HepG2 (cell line): ENCODE data around the gene ILKAP. TPM values are rescaled to one million over a fixed set of nuclear protein-coding genes. Genes with fewer than 3 reads are reported as not detected.

Source experiments
- ATAC-seq: fragments of 200-7000 bp; cut with Tn5 transposase; 3 replicates; pipeline ENCODE4 v1.9.1; 2020; ENCODE audit warnings: mild to moderate bottlenecking, moderate library complexity
- BruUV-seq: library from RNA; stranded (reverse); fragments of 400-500 nt; replicated peaks from 2 replicates; lab custom pipeline; 2021; lab: Mats Ljungman, UMichigan
- CTCF ChIA-PET: fragments of 300-600 bp; formaldehyde crosslinking; extraction: SDS; loops from one replicate; lab custom pipeline; 2021; ENCODE audit warnings: low total read pairs, inconsistent platforms, low intra/inter-chr PET ratio; lab: Yijun Ruan, JAX
- POLR2A ChIA-PET: fragments of 350-600 bp; sonication (Branson Sonifier 250); formaldehyde crosslinking; loops from one replicate; lab custom pipeline; 2020; ENCODE audit warnings: antibody characterized with exemption, inconsistent platforms; lab: Yijun Ruan, JAX
- DNase-seq: peaks from one replicate; pipeline ENCODE4 v3.0.0-alpha.2; 2015; ENCODE audit warnings: low spot score
- FAIRE-seq: peaks from 3 replicates; lab custom pipeline; 2011; peaks lifted over from hg19 to GRCh38; lab: Jason Lieb, UNC
- H2AFZ ChIP-seq: one replicate; pipeline ENCODE4 v1.6.1; 2011; ENCODE audit warnings: low read length, inconsistent platforms
- H3K27ac ChIP-seq: fragments of 300-600 bp; 3 replicates; pipeline ENCODE4 v1.8.0; 2011; ENCODE audit warnings: mixed run types, mild to moderate bottlenecking, mixed read lengths, low read length, inconsistent platforms; ENCODE audit not compliant: insufficient read depth; ENCODE audit errors: extremely low read length
- H3K27me3 ChIP-seq, 2 experiments: fragments of 200-600 bp in 1 of 2; 2 replicates in 1 of 2; 3 replicates in 1 of 2; pipeline versions ENCODE4 v1.6.0 to v1.8.0; 2011; ENCODE audit warnings: low read length in 2 of 2, mild to moderate bottlenecking in 2 of 2, moderate library complexity in 2 of 2, inconsistent platforms in 1 of 2; ENCODE audit not compliant: insufficient read depth in 2 of 2, control insufficient read depth in 1 of 2
- H3K36me3 ChIP-seq, 2 experiments: fragments of 200-600 bp in 1 of 2; replicated peaks in 1 of 2; 2 replicates in 1 of 2; 3 replicates in 1 of 2; pipeline versions ENCODE4 v1.5.1 to v1.8.0; 2011; ENCODE audit warnings: low read length in 2 of 2, inconsistent platforms in 1 of 2; ENCODE audit not compliant: insufficient read depth in 2 of 2, control insufficient read depth in 1 of 2
- H3K4me1 ChIP-seq: 2 replicates; pipeline ENCODE4 v1.5.1; 2012; ENCODE audit warnings: low read length, inconsistent platforms; ENCODE audit not compliant: insufficient read depth
- H3K4me2 ChIP-seq: 2 replicates; pipeline ENCODE4 v1.6.0; 2011; ENCODE audit warnings: low read depth, low read length, inconsistent platforms
- H3K4me3 ChIP-seq, 3 experiments: fragments of 200-600 bp in 1 of 3; sonication (generic), shearing (Covaris generic) in 1 of 3; replicated peaks in 1 of 3; 2 replicates each; pipeline ENCODE4 v1.5.1; 2011 to 2016; ENCODE audit warnings: low read length in 3 of 3, inconsistent platforms in 2 of 3, low read depth in 2 of 3, mild to moderate bottlenecking in 2 of 3, control low read depth in 1 of 3, mixed read lengths in 1 of 3; ENCODE audit not compliant: insufficient read depth in 1 of 3
- H3K79me2 ChIP-seq: one replicate; pipeline ENCODE4 v1.6.1; 2011; ENCODE audit warnings: low read length, inconsistent platforms; ENCODE audit not compliant: insufficient read depth
- H3K9ac ChIP-seq: 2 replicates; pipeline ENCODE4 v1.6.0; 2011; ENCODE audit warnings: mild to moderate bottlenecking, low read depth, low read length, inconsistent platforms; ENCODE audit not compliant: insufficient read depth
- H3K9me3 ChIP-seq: 2 replicates; pipeline ENCODE4 v1.5.1; 2012; ENCODE audit warnings: mild to moderate bottlenecking, low read length
- H4K20me1 ChIP-seq: 2 replicates; pipeline ENCODE4 v1.6.0; 2011; ENCODE audit warnings: inconsistent platforms, mild to moderate bottlenecking, low read length, moderate library complexity; ENCODE audit not compliant: insufficient read depth
- EED ChIP-seq: sonication (generic); formaldehyde crosslinking; IDR thresholded peaks from 2 replicates; pipeline ENCODE4 v1.5.0; 2020; ENCODE audit warnings: mild to moderate bottlenecking, missing genetic modification reagents
- HES4 ChIP-seq: sonication (generic); formaldehyde crosslinking; IDR thresholded peaks from 2 replicates; pipeline ENCODE4 v1.9.0; 2021; ENCODE audit warnings: mild to moderate bottlenecking, missing genetic modification reagents, borderline replicate concordance
- POGK ChIP-seq: sonication (generic); formaldehyde crosslinking; conservative IDR thresholded peaks from 2 replicates; pipeline ENCODE4 v1.8.0; 2022; ENCODE audit warnings: mild to moderate bottlenecking, moderate library complexity, missing genetic modification reagents
- SIX1 ChIP-seq: sonication (generic); formaldehyde crosslinking; IDR thresholded peaks from 2 replicates; pipeline ENCODE4 v1.4.0; 2020; ENCODE audit warnings: missing genetic modification reagents, borderline replicate concordance
- ZBTB38 ChIP-seq: sonication (generic); formaldehyde crosslinking; IDR thresholded peaks from 2 replicates; pipeline ENCODE4 v1.5.1; 2020; ENCODE audit warnings: mild to moderate bottlenecking, missing genetic modification reagents
- ZFP36 ChIP-seq: fragments of 150-350 bp; IDR thresholded peaks from 2 replicates; pipeline ENCODE4 v1.6.1; 2018; ENCODE audit warnings: borderline replicate concordance, low read length, low read depth; ENCODE audit not compliant: partially characterized antibody
- ZNF687 ChIP-seq: sonication (generic); formaldehyde crosslinking; IDR thresholded peaks from 2 replicates; pipeline ENCODE4 v1.5.1; 2020; ENCODE audit warnings: mild to moderate bottlenecking, missing genetic modification reagents, moderate library complexity
- ZNF768 ChIP-seq: sonication (generic); formaldehyde crosslinking; IDR thresholded peaks from 2 replicates; pipeline ENCODE4 v1.4.0; 2020; ENCODE audit warnings: missing genetic modification reagents
- WGBS: methylation state at CpG from one replicate; pipeline ENCODE4 v1.1.6; 2017; ENCODE audit warnings: low lambda C conversion rate; 5-methylcytosine and 5-hydroxymethylcytosine counted together
- in situ Hi-C: cut with HindIII; loops from 2 replicates; pipeline ENCODE4 v1.10.0; 2017; ENCODE audit warnings: low pct_unique_long_range_greater_than_20kb; ENCODE audit not compliant: extremely low pct_ligation_motif_present
- intact Hi-C: fragments of 100-400 bp; cut with micrococcal nuclease; formaldehyde crosslinking; loops from one replicate; pipeline ENCODE4 v1.10.0; 2022; ENCODE audit not compliant: unreplicated experiment
- polyA plus RNA-seq, 8 experiments: library from polyadenylated mRNA; depleted of rRNA in 3 of 8; stranded (reverse) in 7 of 8; unstranded in 1 of 8; fragments of >200 nt; fragmentation: Illumina TruSeq in 4 of 8; extraction: Trizol in 4 of 8; gene quantifications; 2 replicates each; pipeline versions ENCODE4 v1.2.1 to v1.2.3, GENCODE V29; 2011 to 2016; ENCODE audit warnings: low read depth in 4 of 8, missing spikeins in 1 of 8, mixed read lengths in 1 of 8; ENCODE audit not compliant: insufficient read depth in 1 of 8
- total RNA-seq, 5 experiments: library from RNA; depleted of rRNA; stranded (reverse); fragments of >200 nt; fragmentation: Illumina TruSeq; extraction: Trizol; gene quantifications; 2 replicates each; pipeline ENCODE4 v1.2.3, GENCODE V29; 2016; ENCODE audit warnings: low read depth in 1 of 5

Gene ILKAP
- total and polyA plus RNA-seq, 2 of the 13 experiments (the other 11 are each of a cell fraction or from before 2014, with no cell fraction given) = 29.6 to 33.1 TPM

GRCh38 chr2:238226698-238227586 is 23.4 kb upstream of the ILKAP start:
- Histone ChIP-seq H3K9me3 (no peaks in the 10 kb centered on the region), H3K27ac (no peak overlapping the region), H3K36me3 (no peaks in the 10 kb centered on the region), H2AFZ (no peak overlapping the region), H3K9ac (no peak overlapping the region), H4K20me1 (no peaks in the 10 kb centered on the region), H3K4me3 (no peak overlapping the region; a peak in 1 of 6 replicates), H3K4me1 (peaks cover 13% of the 10 kb centered on the region; the same call in 1 of the 2 replicates), H3K27me3 (peaks cover 17 to 76% of the 10 kb centered on the region in 2 experiments), H3K79me2 (no peaks in the 10 kb centered on the region), H3K4me2 (no peak overlapping the region)
- no TSS peak for BruUV-seq
- DNase-seq (no peak), ATAC-seq (peak; percentile 37), FAIRE-seq (no peak)
- ChIA-PET CTCF (no interaction called here), POLR2A (interaction anchor here (1.3 kb wide), 1 partner anchor 12 kb away, joined by 3 read pairs; no protein-coding TSS in a partner anchor)
- in situ Hi-C loops (no loop called here), intact Hi-C loops (no loop called here)
- WGBS = 40% methylated on average over 7 of the region's 8 CpGs
- 0 out of 2 replicates have a peak, but pooled peaks have one; percentile 24 for TF ChIP-seq HES4 (CRISPR knock-in tag)
- peak; percentile 31 for TF ChIP-seq ZFP36
- no peak for TF ChIP-seq SIX1

GRCh38 chr2:238225911-238226697 is 22.6 kb upstream of the ILKAP start:
- Histone ChIP-seq H3K4me2 (peak overlapping the region; percentile 51), H3K79me2 (no peaks in the 10 kb centered on the region), H2AFZ (no peak overlapping the region), H4K20me1 (no peaks in the 10 kb centered on the region), H3K9me3 (no peaks in the 10 kb centered on the region), H3K4me1 (peaks cover 18% of the 10 kb centered on the region; the same call in 1 of the 2 replicates), H3K36me3 (no peaks in the 10 kb centered on the region), H3K9ac (no peak overlapping the region), H3K4me3 (peak overlapping the region in 1 of 3 experiments; percentile 35; a peak in 1 of 6 replicates), H3K27me3 (peaks cover 17 to 76% of the 10 kb centered on the region in 2 experiments), H3K27ac (no peak overlapping the region)
- FAIRE-seq (no peak), ATAC-seq (peak; percentile 48), DNase-seq (no peak)
- intact Hi-C loops (no loop called here), in situ Hi-C loops (no loop called here)
- BruUV-seq = no TSS peak
- ChIA-PET POLR2A (interaction anchor here (1.3 to 1.4 kb wide), 2 partner anchors 10 to 13 kb away, joined by 3 to 5 read pairs; no protein-coding TSS in a partner anchor), CTCF (no interaction called here)
- WGBS = 44% methylated on average over 35 of the region's 38 CpGs
- TF ChIP-seq ZBTB38 = peak; percentile 34; the same call in 1 of the 2 replicates
- TF ChIP-seq EED (CRISPR knock-in tag) = 0 out of 2 replicates have a peak, but pooled peaks have one; percentile 25
- TF ChIP-seq POGK = 0 out of 2 replicates have a peak, but pooled peaks have one; percentile 75
- TF ChIP-seq ZNF687 = peak; percentile 49
- TF ChIP-seq ZNF768 (CRISPR knock-in tag) = peak; percentile 10; the same call in 1 of the 2 replicates
